Activated T-helper 1 cell treated with anti-CD3 and anti-CD28 coated beads, Interleukin-12 subunit alpha, Interleukin-12 subunit beta, Interleukin-2, Interleukin-4 antibody, amounts not matched to agents 30 ng/mL and 10 ng/mL and 1 ng/mL, durations not matched to agents 14 hours and 24 hours and 36 hours (primary cell): ENCODE results near the gene SMIM41. TPM values are rescaled to one million over a fixed set of nuclear protein-coding genes. Genes with fewer than 3 reads are reported as not detected.
A peak's percentile ranks its signal among the peaks of the same experiment; 100 is the strongest.

Experiments used
- DNase-seq: peaks from one replicate; pipeline ENCODE4 v3.0.0; 2021; ENCODE audit warnings: low spot score
- H3K27ac Mint-ChIP-seq: one replicate; pipeline ENCODE4 v1.8.0; 2021; ENCODE audit warnings: mild to moderate bottlenecking, mixed read lengths
- H3K27me3 Mint-ChIP-seq: one replicate; pipeline ENCODE4 v1.8.0; 2022; ENCODE audit warnings: mild to moderate bottlenecking, moderate library complexity, mixed read lengths; ENCODE audit not compliant: insufficient read depth
- H3K36me3 Mint-ChIP-seq: one replicate; pipeline ENCODE4 v1.8.0; 2021; ENCODE audit warnings: low read depth, mixed read lengths
- H3K4me1 Mint-ChIP-seq: one replicate; pipeline ENCODE4 v1.8.0; 2021; ENCODE audit warnings: low read depth, mixed read lengths
- H3K4me3 Mint-ChIP-seq: one replicate; pipeline ENCODE4 v1.8.0; 2021; ENCODE audit warnings: mild to moderate bottlenecking, moderate library complexity, mixed read lengths
- H3K9me3 Mint-ChIP-seq: one replicate; pipeline ENCODE4 v1.8.0; 2021; ENCODE audit warnings: mixed read lengths
- intact Hi-C: fragments of 100-400 bp; cut with micrococcal nuclease; formaldehyde crosslinking; loops from one replicate; pipeline ENCODE4 v1.15.1; 2024
- total RNA-seq: library from RNA; stranded (reverse); gene quantifications from 2 replicates; pipeline ENCODE4 v1.2.3, GENCODE V29; 2022

The SMIM41 gene
- total RNA-seq, result 0.44 TPM in 1 of 2 replicates, not detected in the other

DNA sequence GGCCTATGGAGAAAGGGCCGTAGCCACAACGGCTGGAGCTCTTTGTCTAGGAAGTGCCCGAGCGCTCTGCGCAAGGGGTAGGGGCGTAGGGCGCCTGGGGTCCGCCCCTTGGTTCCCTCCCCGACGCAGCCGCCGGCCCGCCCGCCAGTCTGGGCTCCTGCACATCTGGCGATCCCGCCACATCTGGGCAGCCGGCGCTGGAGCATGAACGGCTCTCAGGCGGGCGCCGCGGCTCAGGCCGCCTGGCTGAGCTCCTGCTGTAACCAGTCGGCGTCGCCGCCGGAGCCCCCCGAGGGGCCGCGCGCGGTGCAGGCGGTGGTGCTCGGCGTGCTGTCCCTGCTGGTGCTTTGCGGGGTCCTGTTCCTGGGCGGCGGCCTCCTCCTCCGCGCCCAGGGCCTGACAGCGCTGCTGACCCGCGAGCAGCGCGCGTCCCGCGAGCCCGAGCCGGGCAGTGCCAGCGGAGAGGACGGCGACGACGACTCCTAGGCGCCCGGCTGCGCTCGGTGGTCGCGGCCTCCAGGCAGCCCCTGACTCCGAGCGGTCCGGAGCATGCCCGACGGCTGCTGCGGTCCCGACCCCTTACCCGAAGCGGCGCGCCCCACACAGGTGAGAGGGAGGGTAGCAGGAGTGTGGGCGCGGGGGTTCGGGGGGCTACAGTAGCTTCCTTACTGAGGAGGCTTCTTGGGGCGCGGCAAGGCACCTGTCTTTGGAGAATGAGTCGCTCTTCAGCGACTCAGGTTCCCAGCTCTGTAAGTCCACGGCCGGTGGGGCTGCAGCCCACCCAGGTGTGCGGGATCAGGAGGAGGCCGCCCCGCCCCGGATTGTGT lies at the start of gene SMIM41:
Gene SMIM41, plus strand, starts transcription at position 129 of the 827 bp plus-strand sequence. Its CDS starts 76 bp downstream, at position 205.
- H3K27me3 Mint-ChIP-seq, result no peaks in the 10 kb centered on the region
- intact Hi-C loops, result loop anchor here (5.0 kb wide), 1 partner anchor 38 kb away; no protein-coding TSS in a partner anchor
- peaks cover 14% of the 10 kb centered on the region for H3K36me3 Mint-ChIP-seq

DNA sequence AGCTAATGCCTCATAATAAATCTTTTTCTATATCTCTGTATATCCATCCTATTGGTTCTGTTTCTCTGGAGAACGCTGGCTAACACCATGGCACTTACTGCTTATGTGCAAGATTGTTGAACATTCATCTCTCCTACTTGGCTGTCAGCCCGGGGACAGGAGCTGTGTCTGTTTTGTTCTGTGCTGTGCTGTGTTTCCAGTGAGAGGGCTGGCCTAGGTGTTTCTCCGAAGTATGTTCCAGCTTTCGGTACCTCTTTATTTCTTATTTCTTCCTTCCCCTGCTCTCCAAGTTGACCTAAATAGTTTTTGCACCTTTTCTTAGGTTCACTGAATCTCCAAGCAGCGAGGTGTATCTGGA lies 47.1 kb upstream of the SMIM41 start:
- peaks cover 15% of the 10 kb centered on the region for H3K27me3 Mint-ChIP-seq
- intact Hi-C loops, result loop anchor here (2.0 to 10.0 kb wide), 3 partner anchors 36 to 972 kb away; partner anchors contain the start of genes ATG101 and EIF4B
- peak overlapping the region; percentile 66 for H3K4me3 Mint-ChIP-seq
- H3K4me1 Mint-ChIP-seq, result peaks cover 44% of the 10 kb centered on the region
- H3K36me3 Mint-ChIP-seq, result no peaks in the 10 kb centered on the region
- H3K27ac Mint-ChIP-seq, result peak overlapping the region; percentile 9
- DNase-seq, result no peak
- H3K9me3 Mint-ChIP-seq, result no peaks in the 10 kb centered on the region

More for the DNA sequence above, at the start of gene SMIM41:
- H3K4me1 Mint-ChIP-seq, result no peaks in the 10 kb centered on the region
- H3K9me3 Mint-ChIP-seq, result no peaks in the 10 kb centered on the region
- no peak within 1 kb of the TSS for H3K4me3 Mint-ChIP-seq
- H3K27ac Mint-ChIP-seq, result peak within 1 kb of the TSS; percentile 23
- no peak for DNase-seq

DNA sequence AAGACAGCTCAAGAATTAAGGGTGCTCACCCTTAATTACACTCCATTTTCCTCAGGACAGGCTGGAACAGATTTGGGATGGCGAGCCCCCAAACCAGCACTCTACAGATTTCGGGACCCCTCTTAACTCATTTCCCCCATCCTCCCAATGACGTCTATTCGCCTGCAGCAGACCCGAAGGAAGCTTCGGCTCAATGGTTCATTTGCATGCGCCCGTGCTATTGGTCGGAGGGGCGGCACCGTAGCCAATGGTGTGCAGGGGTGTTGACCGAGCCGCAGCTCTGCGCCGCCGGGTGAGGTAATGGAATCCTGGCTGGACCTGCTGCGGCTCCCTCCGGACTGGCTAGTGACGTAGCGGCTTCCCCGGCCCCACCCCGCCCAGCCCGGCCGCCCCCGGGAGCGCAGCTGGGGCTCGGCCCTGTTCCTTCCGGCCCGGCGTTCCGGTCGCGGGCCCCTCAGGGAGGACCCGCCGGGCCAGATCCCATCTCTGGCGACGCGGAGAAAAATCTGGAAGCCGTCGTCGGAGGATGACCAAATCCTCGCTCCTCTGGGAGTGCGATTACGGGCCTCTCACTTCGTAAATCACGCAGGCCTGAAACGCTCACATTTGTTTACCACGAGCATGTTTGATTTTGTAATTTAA lies 46.6 kb upstream of the SMIM41 start:
- H3K4me3 Mint-ChIP-seq, result peak overlapping the region; percentile 72
- H3K9me3 Mint-ChIP-seq, result no peaks in the 10 kb centered on the region
- H3K4me1 Mint-ChIP-seq, result peaks cover 44% of the 10 kb centered on the region
- DNase-seq, result peak; percentile 90
- H3K27me3 Mint-ChIP-seq, result peaks cover 15% of the 10 kb centered on the region
- peak overlapping the region; percentile 74 for H3K27ac Mint-ChIP-seq
- no peaks in the 10 kb centered on the region for H3K36me3 Mint-ChIP-seq
- intact Hi-C loops, result loop anchor here (1.0 to 10.0 kb wide), 5 partner anchors 8 to 972 kb away; partner anchors contain the start of genes ATG101, EIF4B and NR4A1

DNA sequence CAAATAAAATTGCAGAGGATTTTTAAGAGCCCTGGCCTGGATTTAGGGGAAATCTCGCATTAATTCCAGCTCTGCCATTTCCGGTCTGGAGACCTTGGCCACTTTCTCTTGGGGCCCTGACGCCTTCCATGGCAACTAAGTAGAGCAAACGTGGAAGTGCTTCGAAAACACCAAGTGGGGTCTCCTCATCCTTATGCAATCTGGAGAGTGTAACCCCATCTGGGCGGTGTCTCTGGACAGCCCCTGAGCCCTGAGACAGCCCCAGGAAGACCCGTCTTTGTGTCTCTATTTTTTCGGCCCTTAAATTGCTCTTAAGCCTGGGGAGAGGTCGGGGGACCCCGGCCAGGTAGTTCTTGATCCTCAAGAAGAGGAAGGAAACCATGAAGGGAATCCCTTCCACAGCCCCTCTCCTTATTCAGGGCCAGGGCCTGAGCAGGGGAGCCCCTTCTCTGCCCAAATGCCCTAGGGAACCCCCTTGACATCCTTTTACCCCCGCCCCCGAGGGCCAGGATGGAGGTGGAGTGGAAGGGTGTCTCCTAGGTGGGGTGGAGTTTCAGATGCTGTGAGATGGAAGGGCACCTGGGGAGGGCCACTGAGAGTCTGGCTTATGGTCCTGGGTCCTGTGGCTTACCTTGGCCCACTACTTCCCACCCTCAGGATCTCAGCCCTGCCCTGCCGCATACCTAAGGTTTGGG lies 45.9 kb upstream of the SMIM41 start:
- Mint-ChIP-seq H3K27me3 (peaks cover 19% of the 10 kb centered on the region), H3K36me3 (no peaks in the 10 kb centered on the region), H3K4me3 (peak overlapping the region; percentile 72), H3K27ac (peak overlapping the region; percentile 74), H3K4me1 (peaks cover 50% of the 10 kb centered on the region), H3K9me3 (no peaks in the 10 kb centered on the region)
- intact Hi-C loops, result loop anchor here (1.0 to 10.0 kb wide), 5 partner anchors 8 to 971 kb away; partner anchors contain the start of genes ATG101, EIF4B and NR4A1
- DNase-seq, result no peak

- Mint-ChIP-seq H3K4me1 (peaks cover 66% of the 10 kb centered on the region), H3K4me3 (peak overlapping the region; percentile 66)
Observed at GRCh38 chr12:52035190-52035589, 44.3 kb upstream of the SMIM41 start.

DNA sequence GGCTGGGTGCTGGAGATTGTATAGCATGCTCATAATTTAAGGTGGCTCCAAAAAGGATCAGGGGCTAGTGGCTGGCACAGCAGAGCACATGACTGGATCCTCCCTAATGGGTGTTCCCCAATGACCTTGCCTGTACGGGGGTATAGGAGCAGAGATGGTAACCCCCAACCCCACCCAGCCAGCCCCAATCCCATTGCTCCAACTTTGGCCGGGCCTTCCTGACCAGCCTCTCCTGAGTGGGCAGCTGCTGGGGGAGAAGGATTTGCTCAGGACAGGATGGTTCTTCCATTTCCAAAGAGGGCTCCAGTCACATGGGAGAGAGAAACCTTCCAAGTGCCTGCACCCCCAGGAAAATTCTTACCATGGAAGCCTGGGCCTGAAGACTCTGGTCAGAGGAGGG lies 43.6 kb upstream of the SMIM41 start:
- intact Hi-C loops, result loop anchor here (10.0 kb wide), 1 partner anchor 969 kb away; the partner anchor contains the start of gene EIF4B
- DNase-seq, result no peak
- peak overlapping the region; percentile 66 for H3K4me3 Mint-ChIP-seq
- H3K27ac Mint-ChIP-seq, result peak overlapping the region; percentile 7
- peaks cover 73% of the 10 kb centered on the region for H3K4me1 Mint-ChIP-seq
- peaks cover 17% of the 10 kb centered on the region for H3K27me3 Mint-ChIP-seq
- no peaks in the 10 kb centered on the region for H3K36me3 Mint-ChIP-seq
- no peaks in the 10 kb centered on the region for H3K9me3 Mint-ChIP-seq

More at GRCh38 chr12:52035190-52035589, 44.3 kb upstream of the SMIM41 start:
- H3K9me3 Mint-ChIP-seq, result no peaks in the 10 kb centered on the region
- no peak overlapping the region for H3K27ac Mint-ChIP-seq
- no peaks in the 10 kb centered on the region for H3K36me3 Mint-ChIP-seq
- no peak for DNase-seq
- H3K27me3 Mint-ChIP-seq, result peaks cover 18% of the 10 kb centered on the region
- intact Hi-C loops, result loop anchor here (10.0 kb wide), 1 partner anchor 970 kb away; the partner anchor contains the start of gene EIF4B

DNA sequence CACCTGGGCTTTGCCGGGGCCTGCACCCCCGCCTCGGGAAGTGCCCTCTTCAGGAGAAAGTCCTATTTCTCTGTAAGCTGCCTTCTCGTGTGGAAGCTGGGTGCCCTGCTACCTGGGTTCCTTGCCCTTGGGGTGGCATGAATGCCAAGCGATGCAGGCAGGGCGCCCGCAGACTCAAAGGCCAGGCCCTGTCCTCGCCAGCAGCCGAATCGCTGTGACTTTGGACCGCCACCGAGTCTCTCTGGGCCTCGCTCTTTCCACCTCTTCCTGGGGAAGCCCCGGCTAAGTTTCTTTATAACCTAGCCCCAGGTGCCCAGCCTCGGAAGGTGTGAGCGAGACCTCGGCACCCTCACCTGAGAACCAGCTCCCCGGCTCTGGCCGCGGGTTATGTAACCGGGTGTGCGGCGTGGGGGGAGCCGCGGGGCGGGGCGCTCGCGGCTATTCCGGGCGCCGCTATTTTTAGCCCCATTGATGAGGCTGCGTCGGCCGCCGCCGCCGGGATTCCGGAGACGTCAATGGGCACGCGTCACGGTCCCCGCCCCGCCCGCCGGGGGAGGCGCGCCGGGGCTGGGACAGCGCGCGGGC lies 42.8 kb upstream of the SMIM41 start:
- peak; percentile 77 for DNase-seq
- peak overlapping the region; percentile 66 for H3K4me3 Mint-ChIP-seq
- H3K27ac Mint-ChIP-seq, result peak overlapping the region; percentile 7
- intact Hi-C loops, result loop anchor here (1.0 to 10.0 kb wide), 4 partner anchors 15 to 968 kb away; partner anchors contain the start of genes ATG101, EIF4B, NR4A1 and TAMALIN
- peaks cover 19% of the 10 kb centered on the region for H3K27me3 Mint-ChIP-seq
- no peaks in the 10 kb centered on the region for H3K9me3 Mint-ChIP-seq
- H3K36me3 Mint-ChIP-seq, result no peaks in the 10 kb centered on the region
- H3K4me1 Mint-ChIP-seq, result peaks cover 75% of the 10 kb centered on the region

- Mint-ChIP-seq H3K4me1 (peaks cover 78% of the 10 kb centered on the region), H3K27ac (peak overlapping the region; percentile 44), H3K4me3 (peak overlapping the region; percentile 81), H3K9me3 (no peaks in the 10 kb centered on the region), H3K36me3 (no peaks in the 10 kb centered on the region), H3K27me3 (peaks cover 19% of the 10 kb centered on the region)
- DNase-seq, result no peak
- intact Hi-C loops, result loop anchor here (1.0 to 10.0 kb wide), 4 partner anchors 14 to 967 kb away; partner anchors contain the start of genes ATG101, EIF4B, NR4A1 and TAMALIN
Observed at GRCh38 chr12:52037248-52037861, 42.1 kb upstream of the SMIM41 start.

DNA sequence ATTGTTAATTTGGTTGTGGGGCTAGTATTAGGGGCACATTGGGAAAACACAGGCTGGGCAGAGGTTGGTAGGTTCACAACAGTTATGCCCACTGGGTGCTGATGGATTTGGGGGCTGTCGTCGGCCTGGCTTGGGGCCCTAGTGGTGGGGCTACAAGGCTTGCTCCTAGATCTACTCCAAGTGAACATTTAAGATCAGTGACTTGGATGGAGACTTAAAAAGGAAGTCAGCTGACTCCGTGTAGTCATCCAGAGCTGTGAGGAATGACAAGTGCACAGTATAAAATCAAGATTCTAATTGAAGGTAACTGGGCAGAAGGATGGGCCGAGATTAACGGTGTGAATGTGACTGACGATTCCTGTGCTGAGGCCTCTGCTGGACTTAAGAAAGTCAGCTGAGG lies 41.1 kb upstream of the SMIM41 start:
- Mint-ChIP-seq H3K36me3 (no peaks in the 10 kb centered on the region), H3K27me3 (peaks cover 16% of the 10 kb centered on the region), H3K27ac (peak overlapping the region; percentile 81), H3K4me1 (peaks cover 70% of the 10 kb centered on the region), H3K4me3 (peak overlapping the region; percentile 81), H3K9me3 (no peaks in the 10 kb centered on the region)
- intact Hi-C loops, result loop anchor here (10.0 kb wide), 1 partner anchor 966 kb away; the partner anchor contains the start of gene EIF4B
- DNase-seq, result no peak

DNA sequence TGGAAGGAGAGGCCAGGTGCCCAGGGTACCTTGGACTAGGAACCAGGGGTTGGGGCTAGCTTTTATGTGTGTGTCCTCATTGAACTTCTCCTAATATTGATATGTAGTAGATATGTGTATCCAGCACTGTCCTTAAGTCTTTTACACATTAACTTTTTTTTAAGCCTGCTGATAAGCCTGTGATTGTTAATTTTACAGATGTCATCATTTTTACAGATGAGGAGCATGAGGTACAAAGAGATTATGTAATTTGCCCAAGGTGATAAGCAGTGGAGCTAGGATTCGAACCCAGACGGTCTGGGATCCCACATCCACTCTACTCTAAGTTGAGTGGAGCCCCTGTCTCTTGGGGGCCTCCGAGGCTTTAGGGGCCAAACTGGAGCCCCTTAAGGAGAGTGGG lies 38.5 kb upstream of the SMIM41 start:
- peaks cover 52% of the 10 kb centered on the region for H3K4me1 Mint-ChIP-seq
- H3K9me3 Mint-ChIP-seq, result no peaks in the 10 kb centered on the region
- intact Hi-C loops, result no loop called here
- no peak overlapping the region for H3K4me3 Mint-ChIP-seq
- peaks cover 9% of the 10 kb centered on the region for H3K27me3 Mint-ChIP-seq
- DNase-seq, result no peak
- H3K36me3 Mint-ChIP-seq, result no peaks in the 10 kb centered on the region
- no peak overlapping the region for H3K27ac Mint-ChIP-seq

GRCh38 chr12:52041695-52042123 lies 37.8 kb upstream of the SMIM41 start:
- H3K4me3 Mint-ChIP-seq, result no peak overlapping the region
- no peaks in the 10 kb centered on the region for H3K9me3 Mint-ChIP-seq
- peak overlapping the region; percentile 49 for H3K27ac Mint-ChIP-seq
- no peak for DNase-seq
- peaks cover 9% of the 10 kb centered on the region for H3K27me3 Mint-ChIP-seq
- no peaks in the 10 kb centered on the region for H3K36me3 Mint-ChIP-seq
- peaks cover 54% of the 10 kb centered on the region for H3K4me1 Mint-ChIP-seq
- intact Hi-C loops, result no loop called here
